Measurements from ENCODE around the gene TERT.
A peak's percentile ranks its signal among the peaks of the same experiment; 100 is the strongest.

The TERT gene

DNA sequence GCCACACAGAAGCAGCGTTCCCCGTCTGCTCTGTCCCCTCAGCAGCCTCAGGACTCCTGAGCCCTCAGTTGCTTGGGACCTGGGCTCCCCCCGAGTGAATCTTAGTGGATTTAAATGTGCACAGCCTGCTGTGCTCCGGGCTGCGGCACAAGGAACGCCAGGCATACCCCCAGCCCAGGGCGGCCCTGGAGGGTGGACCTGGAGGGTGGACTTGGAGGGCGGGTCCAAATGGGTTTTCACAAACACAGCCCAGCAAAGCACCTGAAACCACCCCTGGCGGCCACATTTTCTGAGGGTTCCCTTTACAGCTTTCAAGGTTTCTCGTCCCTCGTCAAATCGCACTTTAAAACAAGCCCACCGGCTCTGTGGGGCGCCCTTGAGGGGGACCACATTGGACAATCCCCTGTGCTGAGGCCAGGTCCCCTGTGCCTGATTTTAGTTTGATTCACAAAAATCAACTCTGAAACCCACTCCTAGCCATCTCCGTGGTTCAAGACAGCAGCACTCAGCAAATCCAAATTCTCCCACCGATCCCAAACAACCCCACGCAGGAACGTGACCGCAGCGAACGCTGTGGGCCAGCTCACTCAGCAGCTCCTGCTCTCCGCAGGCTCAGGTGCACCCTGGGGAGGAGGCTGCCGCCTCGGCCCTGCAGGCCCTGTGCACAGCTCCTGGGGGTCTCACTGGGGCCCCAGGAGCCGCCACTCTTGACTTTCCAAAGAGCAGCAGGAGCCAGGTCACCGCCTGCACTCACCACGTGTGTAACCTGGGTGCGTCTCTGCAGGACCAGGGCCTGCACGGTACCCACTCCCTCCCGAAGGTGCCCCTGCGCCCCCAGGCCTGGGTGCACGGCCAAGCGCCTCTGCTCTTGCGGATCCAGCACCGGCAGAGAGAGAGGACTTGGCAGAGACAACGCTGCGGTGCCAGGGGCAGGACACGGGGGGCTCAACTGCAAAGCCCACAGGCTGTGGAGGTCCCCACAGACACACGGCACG, 29.1 kb downstream of the TERT start:
- H3K27me3 Mint-ChIP-seq = peaks cover 10% of the 10 kb centered on the region
- no peak overlapping the region for H3K4me3 Mint-ChIP-seq
- no peak for DNase-seq
- H3K27ac Mint-ChIP-seq = no peak overlapping the region
- no peaks in the 10 kb centered on the region for H3K9me3 Mint-ChIP-seq
- H3K4me1 Mint-ChIP-seq = peaks cover 20% of the 10 kb centered on the region
- CTCF ChIA-PET = no interaction called here
- H3K36me3 Mint-ChIP-seq = peaks cover 2% of the 10 kb centered on the region

DNA sequence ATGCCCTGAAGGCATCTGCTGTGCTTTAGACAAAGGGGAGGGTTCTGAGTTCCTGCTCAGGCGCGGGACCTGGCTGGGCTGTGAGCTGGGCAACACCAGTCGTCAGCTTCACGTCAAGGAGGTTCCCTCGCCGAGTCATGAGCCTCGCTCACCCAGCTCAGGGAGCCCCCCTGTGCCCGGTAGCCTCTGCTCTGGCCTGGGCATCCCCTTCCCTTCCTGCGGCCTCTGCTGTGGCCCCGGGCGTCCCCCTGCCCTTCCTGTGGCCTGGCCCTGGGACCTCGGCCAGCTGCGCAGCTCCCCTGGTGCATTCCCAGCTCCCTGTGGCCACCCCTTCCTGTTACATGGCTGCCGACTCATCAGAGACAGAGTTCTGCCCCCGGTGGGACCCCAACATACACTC, 29.8 kb downstream of the TERT start:
- no peak for DNase-seq
- Mint-ChIP-seq H3K27ac (no peak overlapping the region), H3K4me1 (peaks cover 20% of the 10 kb centered on the region), H3K4me3 (no peak overlapping the region), H3K36me3 (peaks cover 2% of the 10 kb centered on the region), H3K27me3 (peaks cover 14% of the 10 kb centered on the region), H3K9me3 (no peaks in the 10 kb centered on the region)
- CTCF ChIA-PET = no interaction called here

DNA sequence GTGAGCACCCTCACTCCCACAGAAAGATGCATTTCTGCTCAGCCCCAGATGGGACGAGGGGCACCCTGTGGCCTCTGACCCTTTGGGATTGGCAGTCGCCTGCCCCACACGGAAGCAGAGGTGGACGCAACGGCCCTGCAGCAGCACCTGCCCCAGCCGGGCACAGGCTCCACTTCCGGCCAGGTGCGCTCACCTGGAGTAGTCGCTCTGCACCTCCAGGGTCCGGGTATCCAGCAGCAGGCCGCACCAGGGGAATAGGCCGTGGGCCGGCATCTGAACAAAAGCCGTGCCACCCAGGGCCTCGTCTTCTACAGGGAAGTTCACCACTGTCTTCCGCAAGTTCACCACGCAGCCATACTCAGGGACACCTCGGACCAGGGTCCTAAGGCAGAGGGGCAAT, 30.7 kb downstream of the TERT start:
- H3K9me3 Mint-ChIP-seq = no peaks in the 10 kb centered on the region
- peaks cover 2% of the 10 kb centered on the region for H3K36me3 Mint-ChIP-seq
- peaks cover 10% of the 10 kb centered on the region for H3K27me3 Mint-ChIP-seq
- DNase-seq = no peak
- H3K4me1 Mint-ChIP-seq = peaks cover 14% of the 10 kb centered on the region
- no peak overlapping the region for H3K4me3 Mint-ChIP-seq
- H3K27ac Mint-ChIP-seq = no peak overlapping the region
- CTCF ChIA-PET = no interaction called here

DNA sequence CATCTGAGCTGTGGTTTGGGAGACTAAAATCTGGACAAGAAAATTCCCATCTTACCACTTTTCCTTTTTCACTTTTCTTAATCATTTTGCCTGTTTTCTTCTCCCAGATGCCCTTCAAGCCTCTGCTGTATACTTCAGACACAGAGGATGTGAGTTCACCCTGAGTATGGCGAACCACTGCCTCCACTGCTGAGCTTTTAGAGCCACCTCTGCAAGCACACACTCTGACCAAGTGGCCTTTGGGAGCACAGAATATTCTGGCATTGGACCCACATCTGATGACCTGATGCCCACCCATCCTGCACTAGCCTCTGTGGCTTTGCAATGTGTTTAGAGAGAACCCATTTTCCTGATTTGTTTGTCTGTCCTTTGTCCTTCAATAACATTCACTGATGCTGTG, 32.5 kb downstream of the TERT start:
- Mint-ChIP-seq H3K4me3 (no peak overlapping the region), H3K27me3 (peaks cover 10% of the 10 kb centered on the region), H3K4me1 (no peaks in the 10 kb centered on the region), H3K9me3 (no peaks in the 10 kb centered on the region), H3K27ac (no peak overlapping the region), H3K36me3 (no peaks in the 10 kb centered on the region)
- CTCF ChIA-PET = no interaction called here
- DNase-seq = no peak

DNA sequence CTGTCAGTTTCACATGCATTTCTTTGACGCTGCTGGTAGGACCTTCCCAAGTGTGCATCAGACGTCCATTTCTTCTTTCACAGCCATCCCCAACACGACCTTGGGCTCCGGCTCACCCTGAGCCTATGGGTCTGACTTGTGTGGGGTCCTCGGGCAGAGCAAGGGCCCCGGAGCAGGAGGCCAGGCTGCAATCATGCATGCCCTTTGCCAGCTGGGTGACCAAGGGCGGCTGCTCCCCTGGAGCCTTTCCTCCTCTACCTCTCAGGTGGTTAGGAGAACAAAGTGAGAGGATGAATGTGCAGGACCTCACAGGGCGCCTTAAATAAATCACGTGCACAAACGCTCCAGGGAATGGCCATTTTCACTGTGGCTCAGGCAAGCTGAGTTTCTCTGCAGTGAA, 33.2 kb downstream of the TERT start:
- Mint-ChIP-seq H3K27me3 (peaks cover 10% of the 10 kb centered on the region), H3K4me3 (no peak overlapping the region), H3K4me1 (no peaks in the 10 kb centered on the region), H3K27ac (no peak overlapping the region), H3K9me3 (no peaks in the 10 kb centered on the region), H3K36me3 (no peaks in the 10 kb centered on the region)
- DNase-seq = no peak
- CTCF ChIA-PET = interaction anchor here (0.5 kb wide), 1 partner anchor 65 kb away, joined by 3 read pairs; no protein-coding TSS in a partner anchor

DNA sequence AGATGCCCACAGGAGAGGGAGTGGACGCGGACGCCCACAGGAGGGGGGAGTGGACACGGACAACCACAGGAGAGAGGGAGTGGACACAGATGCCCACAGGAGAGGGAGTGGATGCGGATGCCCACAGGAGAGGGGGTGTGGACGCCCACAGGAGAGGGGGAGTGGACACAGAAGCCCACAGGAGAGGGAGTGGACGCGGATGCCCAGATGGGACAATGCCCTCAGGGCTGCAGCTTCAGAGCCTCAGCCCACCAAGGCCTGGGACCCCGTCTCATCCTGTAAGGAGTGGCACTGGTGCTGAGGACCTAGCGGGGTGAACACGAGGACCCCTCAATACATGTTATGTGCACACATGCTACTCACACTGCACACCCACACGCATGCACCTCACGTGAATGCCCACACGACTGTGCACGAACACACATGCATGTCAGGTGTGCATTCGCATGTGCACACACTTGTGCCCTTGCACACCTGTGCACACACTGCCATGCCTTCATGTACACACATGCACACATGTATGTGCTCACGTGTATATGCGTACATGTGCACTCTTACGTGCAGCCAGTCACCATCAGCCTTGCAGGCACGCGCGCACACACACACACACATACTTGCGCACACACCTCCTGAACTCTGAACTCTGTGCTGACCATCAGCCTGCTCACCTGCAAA, 34.9 kb downstream of the TERT start:
- no peak overlapping the region for H3K27ac Mint-ChIP-seq
- CTCF ChIA-PET = no interaction called here
- DNase-seq = no peak
- no peaks in the 10 kb centered on the region for H3K9me3 Mint-ChIP-seq
- H3K27me3 Mint-ChIP-seq = peaks cover 4% of the 10 kb centered on the region
- H3K4me3 Mint-ChIP-seq = no peak overlapping the region
- H3K36me3 Mint-ChIP-seq = no peaks in the 10 kb centered on the region
- H3K4me1 Mint-ChIP-seq = peaks cover 16% of the 10 kb centered on the region

DNA sequence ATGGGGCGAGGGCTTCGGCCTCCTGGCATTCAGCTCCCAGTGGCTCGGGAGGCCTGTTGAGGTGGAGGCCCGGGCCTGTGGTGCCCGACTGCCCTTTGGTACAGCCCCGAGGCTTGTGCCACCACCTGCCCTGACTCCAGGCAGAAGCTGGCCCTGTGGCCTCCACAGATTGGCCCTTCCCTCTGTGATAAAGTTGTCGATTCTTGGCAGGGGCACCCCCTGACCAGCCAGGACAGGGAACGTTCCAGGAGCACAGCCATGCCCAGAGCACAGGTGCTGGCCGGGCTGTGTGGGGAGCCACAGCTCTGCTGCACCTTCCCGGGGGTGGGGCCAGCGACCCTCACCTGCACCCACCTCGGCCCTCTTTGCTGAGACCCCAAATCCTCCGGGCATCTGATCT, 37.0 kb downstream of the TERT start:
- no peaks in the 10 kb centered on the region for H3K9me3 Mint-ChIP-seq
- peaks cover 4% of the 10 kb centered on the region for H3K27me3 Mint-ChIP-seq
- H3K4me3 Mint-ChIP-seq = no peak overlapping the region
- DNase-seq = no peak
- H3K36me3 Mint-ChIP-seq = no peaks in the 10 kb centered on the region
- peaks cover 24% of the 10 kb centered on the region for H3K4me1 Mint-ChIP-seq
- CTCF ChIA-PET = no interaction called here
- no peak overlapping the region for H3K27ac Mint-ChIP-seq

DNA sequence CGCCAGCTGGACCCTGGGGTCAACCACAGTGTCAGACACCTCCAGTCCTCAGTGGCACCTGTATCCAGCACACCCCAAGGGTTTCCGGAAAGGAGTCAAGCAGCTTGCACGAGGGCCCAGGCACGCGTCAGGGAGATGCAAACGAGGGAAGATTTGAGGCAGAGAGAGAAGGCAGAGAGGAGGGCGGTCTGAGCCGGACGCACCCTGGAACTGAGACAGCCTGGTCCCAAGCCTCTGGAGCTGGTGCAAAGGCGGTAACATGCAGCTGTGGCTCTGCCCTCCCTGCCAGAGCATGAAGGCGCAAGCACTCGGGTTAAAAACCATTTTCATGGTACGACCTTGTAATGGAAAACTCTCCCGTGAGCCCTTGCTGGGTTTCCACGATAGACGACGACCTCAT, 37.5 kb downstream of the TERT start:
- no peak for DNase-seq
- CTCF ChIA-PET = no interaction called here
- H3K27ac Mint-ChIP-seq = no peak overlapping the region
- H3K27me3 Mint-ChIP-seq = peaks cover 4% of the 10 kb centered on the region
- H3K4me1 Mint-ChIP-seq = peaks cover 25% of the 10 kb centered on the region
- H3K36me3 Mint-ChIP-seq = no peaks in the 10 kb centered on the region
- H3K9me3 Mint-ChIP-seq = no peaks in the 10 kb centered on the region
- no peak overlapping the region for H3K4me3 Mint-ChIP-seq

DNA sequence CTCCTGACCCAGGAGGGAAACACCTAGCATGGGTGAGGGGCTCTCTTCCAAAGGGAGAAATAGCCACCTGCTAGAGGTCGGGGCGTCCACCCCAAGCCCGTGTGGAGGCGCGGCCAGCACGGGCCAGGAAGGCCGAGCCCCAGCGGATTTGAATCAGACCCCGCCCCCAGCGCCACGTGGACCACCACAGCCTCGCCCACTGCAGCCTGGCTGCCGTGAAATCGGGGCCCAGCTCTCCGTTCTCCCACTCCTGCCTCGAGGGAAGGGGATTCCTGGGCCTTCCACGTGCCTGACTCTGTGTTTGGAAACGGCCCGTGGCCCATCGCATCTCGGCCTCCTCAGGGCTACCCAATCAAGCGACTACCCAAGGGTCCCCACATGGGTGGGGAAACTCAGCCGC, 38.1 kb downstream of the TERT start:
- H3K27me3 Mint-ChIP-seq = peaks cover 8% of the 10 kb centered on the region
- no peaks in the 10 kb centered on the region for H3K9me3 Mint-ChIP-seq
- no peak for DNase-seq
- H3K4me1 Mint-ChIP-seq = peaks cover 27% of the 10 kb centered on the region
- CTCF ChIA-PET = no interaction called here
- H3K4me3 Mint-ChIP-seq = no peak overlapping the region
- H3K36me3 Mint-ChIP-seq = no peaks in the 10 kb centered on the region
- H3K27ac Mint-ChIP-seq = no peak overlapping the region

DNA sequence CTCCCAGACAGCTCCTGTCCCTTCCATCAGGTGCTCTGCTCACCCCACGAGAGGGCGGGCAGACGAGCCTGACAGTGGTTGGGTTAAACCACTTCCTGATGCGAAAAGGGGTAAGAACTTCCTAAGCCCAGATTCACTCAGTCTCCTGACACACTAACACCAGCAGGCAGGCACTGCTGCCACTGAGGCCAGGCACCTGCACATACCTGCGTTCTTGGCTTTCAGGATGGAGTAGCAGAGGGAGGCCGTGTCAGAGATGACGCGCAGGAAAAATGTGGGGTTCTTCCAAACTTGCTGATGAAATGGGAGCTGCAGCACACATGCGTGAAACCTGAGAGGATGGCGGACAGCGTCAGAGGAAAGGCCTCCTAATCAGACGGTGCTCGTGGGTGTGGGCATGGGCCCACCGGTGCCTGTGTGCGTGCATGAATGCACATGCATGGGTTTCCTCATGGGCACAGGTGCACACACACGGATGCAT, 39.7 kb downstream of the TERT start:
- Mint-ChIP-seq H3K27me3 (peaks cover 14% of the 10 kb centered on the region), H3K4me1 (peaks cover 27% of the 10 kb centered on the region), H3K4me3 (peak overlapping the region; percentile 55), H3K36me3 (no peaks in the 10 kb centered on the region), H3K27ac (peak overlapping the region; percentile 16), H3K9me3 (no peaks in the 10 kb centered on the region)
- peak; percentile 76 for DNase-seq
- CTCF ChIA-PET = interaction anchor here (1.6 kb wide), 1 partner anchor 61 kb away, joined by 6 read pairs; no protein-coding TSS in a partner anchor

DNA sequence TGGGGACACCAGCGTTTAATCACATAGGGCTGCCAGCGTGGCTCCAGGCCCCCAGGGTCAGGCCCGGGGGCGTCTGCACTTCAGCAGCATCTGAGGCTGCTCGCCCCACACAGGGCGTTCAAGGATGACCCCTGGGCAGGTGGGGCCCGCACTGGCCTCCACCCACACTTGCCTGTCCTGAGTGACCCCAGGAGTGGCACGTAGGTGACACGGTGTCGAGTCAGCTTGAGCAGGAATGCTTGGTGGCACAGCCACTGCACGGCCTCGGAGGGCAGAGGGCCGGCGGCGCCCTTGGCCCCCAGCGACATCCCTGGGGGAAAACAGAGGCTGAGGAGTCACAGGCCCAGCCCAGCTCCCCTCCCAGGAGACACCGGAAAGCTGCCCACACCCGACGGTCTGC, 40.7 kb downstream of the TERT start:
- peak overlapping the region; percentile 33 for H3K27ac Mint-ChIP-seq
- H3K4me3 Mint-ChIP-seq = no peak overlapping the region

DNA sequence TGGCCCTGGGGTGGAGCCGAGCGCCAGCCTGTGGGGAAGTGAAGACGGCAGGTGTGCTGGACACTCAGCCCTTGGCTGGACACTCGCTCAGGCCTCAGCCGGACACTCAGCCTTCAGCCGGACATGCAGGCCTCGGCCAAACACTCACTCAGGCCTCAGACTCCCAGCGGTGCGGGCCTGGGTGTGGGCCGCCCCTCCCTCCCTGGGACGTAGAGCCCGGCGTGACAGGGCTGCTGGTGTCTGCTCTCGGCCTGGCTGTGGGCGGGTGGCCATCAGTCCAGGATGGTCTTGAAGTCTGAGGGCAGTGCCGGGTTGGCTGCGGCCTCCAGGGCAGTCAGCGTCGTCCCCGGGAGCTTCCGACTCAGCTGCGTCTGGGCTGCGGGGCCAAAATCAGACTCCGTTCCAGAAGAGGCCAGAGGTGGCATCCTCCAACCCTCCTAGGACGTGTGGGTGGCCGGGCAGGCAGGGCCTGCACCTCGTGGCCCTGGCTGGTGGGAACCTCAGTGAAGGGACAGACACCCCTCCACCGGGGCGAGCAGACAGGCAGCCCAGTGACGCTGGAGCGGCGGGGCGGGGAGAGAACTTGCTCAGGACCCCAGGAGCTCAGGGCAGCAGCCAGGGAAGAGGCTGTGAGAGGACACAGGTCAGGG, 41.3 kb downstream of the TERT start:
- Mint-ChIP-seq H3K9me3 (no peaks in the 10 kb centered on the region), H3K4me1 (peaks cover 27% of the 10 kb centered on the region), H3K27me3 (peaks cover 24% of the 10 kb centered on the region), H3K36me3 (no peaks in the 10 kb centered on the region), H3K4me3 (no peak overlapping the region), H3K27ac (no peak overlapping the region)
- CTCF ChIA-PET = interaction anchor here (1.6 kb wide), 1 partner anchor 62 kb away, joined by 6 read pairs; no protein-coding TSS in a partner anchor
- DNase-seq = no peak

More for the DNA sequence above, 40.7 kb downstream of the TERT start:
- no peak for DNase-seq
- CTCF ChIA-PET = interaction anchor here (1.6 kb wide), 1 partner anchor 62 kb away, joined by 6 read pairs; no protein-coding TSS in a partner anchor
- Mint-ChIP-seq H3K9me3 (no peaks in the 10 kb centered on the region), H3K27me3 (peaks cover 19% of the 10 kb centered on the region), H3K4me1 (peaks cover 27% of the 10 kb centered on the region), H3K36me3 (no peaks in the 10 kb centered on the region)

DNA sequence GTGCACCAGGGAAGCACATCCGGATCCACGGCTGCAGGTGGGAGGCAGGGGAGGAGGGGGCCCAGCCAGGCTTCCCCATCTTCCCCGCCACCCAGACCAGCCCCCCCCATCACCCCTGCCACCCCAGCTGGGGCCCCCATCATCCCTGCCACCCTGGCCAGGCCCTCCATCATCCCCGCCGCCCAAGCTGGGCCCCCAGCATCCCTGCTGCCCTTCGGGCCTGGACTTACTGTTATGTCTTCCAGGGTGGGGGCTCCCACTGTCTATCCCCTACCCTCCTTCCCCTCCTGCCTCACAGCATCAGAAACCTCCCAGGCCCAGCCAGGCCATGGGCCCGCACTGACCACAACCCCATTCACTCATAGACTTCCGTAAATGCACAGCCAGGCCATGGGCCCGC, 42.2 kb downstream of the TERT start:
- CTCF ChIA-PET = no interaction called here

More for the DNA sequence above, 42.2 kb downstream of the TERT start:
- no peak overlapping the region for H3K27ac Mint-ChIP-seq
- peaks cover 27% of the 10 kb centered on the region for H3K4me1 Mint-ChIP-seq
- H3K27me3 Mint-ChIP-seq = peaks cover 33% of the 10 kb centered on the region
- no peaks in the 10 kb centered on the region for H3K9me3 Mint-ChIP-seq
- DNase-seq = no peak
- H3K36me3 Mint-ChIP-seq = no peaks in the 10 kb centered on the region
- no peak overlapping the region for H3K4me3 Mint-ChIP-seq
